Neural cell (in vitro differentiated cells): Measurements from ENCODE around the gene USP25. TPM values are rescaled to one million over a fixed set of nuclear protein-coding genes. Genes with fewer than 3 reads are reported as not detected.

ENCODE experiments used
- H2AFZ ChIP-seq: fragments of 200-600, 300-800 bp; sonication (generic), shearing (Covaris generic); 2 replicates; pipeline ENCODE4 v1.6.0; 2014; ENCODE audit warnings: low read depth, mild to moderate bottlenecking, antibody characterized with exemption, low read length, moderate library complexity
- H3F3A ChIP-seq: fragments of 200-600 bp; shearing (Covaris generic); 2 replicates; pipeline ENCODE4 v1.6.1; 2016; ENCODE audit warnings: mild to moderate bottlenecking, moderate library complexity, mixed read lengths, antibody characterized with exemption, low read length; ENCODE audit not compliant: insufficient read depth, poor library complexity, severe bottlenecking
- H3K27ac ChIP-seq: fragments of 200-600, 300-800 bp; sonication (generic), shearing (Covaris generic); 2 replicates; pipeline ENCODE4 v1.5.1; 2014; ENCODE audit warnings: mild to moderate bottlenecking, low read length, moderate library complexity
- H3K27me3 ChIP-seq: fragments of 300-800, 200-600 bp; sonication (generic), shearing (Covaris generic); 2 replicates; pipeline ENCODE4 v1.6.0; 2014; ENCODE audit warnings: mild to moderate bottlenecking, low read depth, low read length, moderate library complexity; ENCODE audit not compliant: insufficient read depth
- H3K36me3 ChIP-seq: fragments of 300-800, 200-600 bp; sonication (generic), shearing (Covaris generic); 2 replicates; pipeline ENCODE4 v1.5.1; 2014; ENCODE audit warnings: mild to moderate bottlenecking, antibody characterized with exemption, low read length, moderate library complexity; ENCODE audit not compliant: insufficient read depth
- H3K4me2 ChIP-seq: fragments of 300-800, 200-600 bp; sonication (generic), shearing (Covaris generic); 2 replicates; pipeline ENCODE4 v1.6.0; 2014; ENCODE audit warnings: mild to moderate bottlenecking, low read length
- H3K4me3 ChIP-seq: fragments of 300-800, 200-600 bp; sonication (generic), shearing (Covaris generic); 2 replicates; pipeline ENCODE4 v1.5.1; 2014; ENCODE audit warnings: mild to moderate bottlenecking, low read length, moderate library complexity
- H3K79me2 ChIP-seq: fragments of 200-600 bp; shearing (Covaris generic); replicated peaks from 2 replicates; pipeline ENCODE4 v1.6.0; 2014; ENCODE audit warnings: mild to moderate bottlenecking, low read length, moderate library complexity; ENCODE audit not compliant: insufficient read depth
- H3K9ac ChIP-seq: fragments of 300-800, 200-600 bp; sonication (generic), shearing (Covaris generic); 2 replicates; pipeline ENCODE4 v1.6.1; 2016; ENCODE audit warnings: mild to moderate bottlenecking, low read length, mixed read lengths
- H3K9me2 ChIP-seq: fragments of 200-600 bp; shearing (Covaris generic); 2 replicates; pipeline ENCODE4 v1.6.1; 2016; ENCODE audit warnings: mild to moderate bottlenecking, low read length, mixed read lengths; ENCODE audit not compliant: insufficient read depth
- H3K9me3 ChIP-seq: fragments of 200-600, 300-800 bp; sonication (generic), shearing (Covaris generic); 2 replicates; pipeline ENCODE4 v1.6.1; 2016; ENCODE audit warnings: mild to moderate bottlenecking, mixed run types, low read length, moderate library complexity, mixed read lengths
- H4K20me1 ChIP-seq: fragments of 200-600 bp; shearing (Covaris generic); 2 replicates; pipeline ENCODE4 v1.6.1; 2016; ENCODE audit warnings: mild to moderate bottlenecking, mixed run types; ENCODE audit not compliant: insufficient read depth
- CTCF ChIP-seq: fragments of 450-650 bp; IDR thresholded peaks from 2 replicates; pipeline ENCODE4 v1.5.1; 2014; ENCODE audit warnings: antibody characterized with exemption, mild to moderate bottlenecking, moderate library complexity; ENCODE audit not compliant: poor library complexity, severe bottlenecking
- EP300 ChIP-seq: fragments of 450-650 bp; conservative IDR thresholded peaks from 2 replicates; pipeline ENCODE4 v1.6.1; 2014; ENCODE audit warnings: antibody characterized with exemption, mild to moderate bottlenecking, moderate library complexity; ENCODE audit not compliant: poor library complexity, severe bottlenecking
- EZH2 ChIP-seq: fragments of 200-600, 300-800 bp; shearing (Covaris generic), sonication (generic); IDR thresholded peaks from 2 replicates; pipeline ENCODE4 v1.6.1; 2014; ENCODE audit warnings: antibody characterized with exemption, low read length, borderline replicate concordance, mild to moderate bottlenecking; ENCODE audit not compliant: insufficient read depth, poor library complexity, severe bottlenecking
- MXI1 ChIP-seq: fragments of 450-650 bp; conservative IDR thresholded peaks from 2 replicates; pipeline ENCODE4 v1.6.1; 2014; ENCODE audit warnings: antibody characterized with exemption, mild to moderate bottlenecking; ENCODE audit not compliant: poor library complexity, severe bottlenecking
- POLR2AphosphoS5 ChIP-seq: IDR thresholded peaks from 2 replicates; pipeline ENCODE4 v1.6.1; 2012
- RAD21 ChIP-seq: fragments of 450-650 bp; conservative IDR thresholded peaks from 2 replicates; pipeline ENCODE4 v1.6.1; 2014; ENCODE audit warnings: antibody characterized with exemption, mild to moderate bottlenecking, moderate library complexity
- REST ChIP-seq: IDR thresholded peaks from 2 replicates; pipeline ENCODE4 v1.6.1; 2012; ENCODE audit warnings: borderline replicate concordance
- SMC3 ChIP-seq: fragments of 450-650 bp; conservative IDR thresholded peaks from 2 replicates; pipeline ENCODE4 v1.6.1; 2014; ENCODE audit warnings: antibody characterized with exemption, mild to moderate bottlenecking, moderate library complexity; ENCODE audit not compliant: poor library complexity
- TAF1 ChIP-seq: IDR thresholded peaks from 2 replicates; pipeline ENCODE4 v1.6.1; 2012; ENCODE audit warnings: low read depth
- polyA plus RNA-seq: library from polyadenylated mRNA; depleted of rRNA; stranded (reverse); fragments of >200 nt; gene quantifications from 2 replicates; pipeline ENCODE4 v1.2.3, GENCODE V29; 2014

Gene USP25
- polyA plus RNA-seq, 1 donor from 2014 or later, result 19.2 TPM

GRCh38 chr21:15761507-15762100 lies 31.8 kb downstream of the USP25 start:
- Histone ChIP-seq H3K9me2 (no peaks in the 10 kb centered on the region), H4K20me1 (no peaks in the 10 kb centered on the region), H3K36me3 (no peaks in the 10 kb centered on the region), H3K27ac (no peak overlapping the region), H2AFZ (no peak overlapping the region), H3K27me3 (no peaks in the 10 kb centered on the region), H3K9me3 (no peaks in the 10 kb centered on the region), H3K9ac (no peak overlapping the region), H3F3A (no peaks in the 10 kb centered on the region), H3K4me3 (no peak overlapping the region), H3K79me2 (peaks cover 21% of the 10 kb centered on the region), H3K4me2 (no peak overlapping the region)
- TF ChIP-seq CTCF (no peak), EP300 (no peak), EZH2 (no peak), SMC3 (no peak), REST (no peak), TAF1 (no peak), POLR2AphosphoS5 (no peak), RAD21 (no peak), MXI1 (no peak)

GRCh38 chr21:15763359-15763758 lies 33.6 kb downstream of the USP25 start:
- no peaks in the 10 kb centered on the region for H3K9me2 ChIP-seq
- no peak overlapping the region for H3K9ac ChIP-seq
- TF ChIP-seq SMC3 (no peak), TAF1 (no peak), EZH2 (no peak), EP300 (no peak), POLR2AphosphoS5 (no peak), CTCF (no peak), MXI1 (no peak), REST (no peak), RAD21 (no peak)
- no peak overlapping the region for H3K4me2 ChIP-seq
- H2AFZ ChIP-seq, result no peak overlapping the region
- no peaks in the 10 kb centered on the region for H3K9me3 ChIP-seq
- H3F3A ChIP-seq, result no peaks in the 10 kb centered on the region
- H3K27ac ChIP-seq, result no peak overlapping the region
- H3K27me3 ChIP-seq, result no peaks in the 10 kb centered on the region
- H3K36me3 ChIP-seq, result no peaks in the 10 kb centered on the region
- H3K79me2 ChIP-seq, result peaks cover 12% of the 10 kb centered on the region
- H3K4me3 ChIP-seq, result no peak overlapping the region
- no peaks in the 10 kb centered on the region for H4K20me1 ChIP-seq
